Activated naive CD8-positive, alpha-beta T cell treated with anti-CD3 and anti-CD28 coated beads, Interleukin-2, amount 50 U/mL, for 24 hours (primary cell): ENCODE measurements around the gene SERGEF.

ENCODE experiments used
- ATAC-seq: fragments of 150-1000 bp; cut with Tn5 transposase; one replicate; pipeline ENCODE4 v1.10.0; 2021
- DNase-seq: peaks from one replicate; pipeline ENCODE4 v3.0.0; 2021
- H3K27ac Mint-ChIP-seq: one replicate; pipeline ENCODE4 v1.8.0; 2021; ENCODE audit warnings: mild to moderate bottlenecking, mixed read lengths
- H3K27me3 Mint-ChIP-seq: one replicate; pipeline ENCODE4 v1.8.0; 2021; ENCODE audit warnings: mixed read lengths
- H3K36me3 Mint-ChIP-seq: one replicate; pipeline ENCODE4 v1.8.0; 2021; ENCODE audit warnings: low read depth, mixed read lengths
- H3K4me1 Mint-ChIP-seq: one replicate; pipeline ENCODE4 v1.8.0; 2021; ENCODE audit warnings: mixed read lengths
- H3K4me3 Mint-ChIP-seq: one replicate; pipeline ENCODE4 v1.8.0; 2021; ENCODE audit warnings: mild to moderate bottlenecking, moderate library complexity, mixed read lengths
- H3K9me3 Mint-ChIP-seq: one replicate; pipeline ENCODE4 v1.8.0; 2021; ENCODE audit warnings: mixed read lengths

SERGEF gene

DNA sequence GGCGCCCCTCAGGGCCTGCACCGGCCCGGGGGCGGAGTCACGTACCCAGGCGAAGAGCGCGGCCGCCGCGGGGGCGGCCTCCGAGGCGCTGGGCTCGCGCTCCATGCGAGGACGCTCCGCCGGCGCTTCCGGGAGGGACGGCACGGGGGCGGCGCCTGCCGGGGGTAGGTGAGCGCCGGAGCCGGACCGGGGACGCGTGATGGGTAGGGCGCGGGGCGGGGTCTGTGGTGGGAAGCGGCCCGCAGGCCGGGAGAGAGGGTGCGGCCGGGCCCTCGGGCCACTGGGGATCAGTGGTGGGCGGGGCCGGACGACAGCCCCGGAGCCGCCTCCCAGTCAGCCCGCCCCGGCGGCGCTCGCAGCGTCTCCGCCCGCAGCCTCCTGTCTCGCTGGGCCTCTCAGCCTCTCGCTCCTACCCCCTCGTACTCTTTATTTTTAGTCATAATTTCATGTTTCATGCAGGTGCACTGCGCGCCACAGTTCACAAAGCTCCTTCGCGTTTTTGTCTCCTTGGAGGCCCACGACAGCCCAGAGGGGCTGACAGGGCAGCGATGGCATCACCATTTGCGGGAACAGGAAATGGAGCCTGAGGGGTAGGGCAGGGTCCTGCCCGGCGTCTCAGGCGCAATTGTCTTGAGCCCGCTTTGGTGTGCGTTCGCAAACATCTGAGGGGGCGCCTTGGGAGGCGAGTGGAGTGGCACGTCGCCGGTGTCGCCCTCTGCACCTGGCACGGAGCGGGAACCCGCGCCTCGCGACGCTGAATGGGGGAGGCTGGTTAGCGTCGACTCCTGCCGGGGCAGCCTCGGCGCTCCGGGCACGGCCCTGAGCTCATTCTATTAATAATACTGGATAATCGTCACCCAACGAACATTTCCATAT is at the start of gene SERGEF:
Gene SERGEF (minus strand): TSS at position 142 of the 876 bp plus-strand sequence. CDS start 37 bp downstream, at position 105.
- DNase-seq (peak; percentile 95), ATAC-seq (peak; percentile 95)
- Mint-ChIP-seq H3K4me1 (peaks cover 42% of the 10 kb centered on the region), H3K4me3 (peak within 1 kb of the TSS; percentile 85), H3K36me3 (no peaks in the 10 kb centered on the region), H3K27me3 (no peaks in the 10 kb centered on the region), H3K9me3 (no peaks in the 10 kb centered on the region), H3K27ac (peak within 1 kb of the TSS; percentile 95)

DNA sequence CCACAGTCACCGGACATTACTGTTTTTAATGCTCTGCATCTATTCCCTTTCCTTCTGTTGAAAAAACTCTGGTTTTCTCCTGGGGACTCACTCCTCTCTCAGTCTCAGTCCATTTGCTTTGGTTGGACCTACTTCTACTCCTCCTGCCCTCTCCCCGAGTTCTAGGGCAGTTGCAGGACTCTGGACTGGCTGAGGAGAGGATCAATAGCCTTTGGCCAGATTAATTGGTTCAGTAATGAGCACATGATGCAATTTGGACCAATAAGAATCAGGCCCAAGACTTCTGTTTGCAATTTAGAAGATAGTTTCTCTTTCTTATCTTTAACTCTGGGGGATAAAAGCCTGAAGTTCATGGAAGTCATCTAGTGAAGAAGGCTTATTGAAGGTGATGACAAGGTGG is 48.5 kb upstream of the SERGEF start:
- H3K27me3 Mint-ChIP-seq = no peaks in the 10 kb centered on the region
- H3K4me3 Mint-ChIP-seq = no peak overlapping the region
- no peak for ATAC-seq
- no peaks in the 10 kb centered on the region for H3K36me3 Mint-ChIP-seq
- peaks cover 2% of the 10 kb centered on the region for H3K4me1 Mint-ChIP-seq
- DNase-seq = no peak
- H3K9me3 Mint-ChIP-seq = no peaks in the 10 kb centered on the region
- no peak overlapping the region for H3K27ac Mint-ChIP-seq

DNA sequence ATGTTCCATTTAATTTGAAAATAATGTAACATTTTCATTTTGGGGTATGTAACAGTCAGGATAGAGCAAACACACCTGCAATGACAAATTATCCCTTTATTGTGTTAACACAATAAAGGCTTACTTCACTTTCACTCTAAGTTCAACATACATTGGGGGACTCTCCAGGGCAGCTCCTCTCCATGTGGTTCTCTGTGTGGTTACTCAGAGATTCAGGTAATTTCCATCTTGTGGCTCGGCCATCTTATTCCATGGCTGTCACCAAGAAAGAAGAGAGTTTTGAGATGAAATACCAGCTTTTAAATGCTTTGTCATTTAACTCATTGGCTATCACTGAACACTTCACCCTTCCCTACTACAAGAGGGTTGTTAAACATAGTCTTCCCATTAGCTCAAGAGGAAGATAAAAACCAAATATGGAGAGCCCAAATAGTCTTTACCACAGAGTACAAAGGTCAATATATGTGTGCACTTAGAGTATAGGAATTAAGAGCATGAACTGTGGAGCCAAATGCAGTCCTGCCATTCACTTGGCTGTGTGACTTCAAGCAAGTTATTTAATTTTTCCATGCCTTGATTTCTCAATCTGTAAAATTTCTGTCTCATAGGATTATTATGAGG is 43.8 kb upstream of the SERGEF start:
- peaks cover 2% of the 10 kb centered on the region for H3K4me1 Mint-ChIP-seq
- no peak for DNase-seq

DNA sequence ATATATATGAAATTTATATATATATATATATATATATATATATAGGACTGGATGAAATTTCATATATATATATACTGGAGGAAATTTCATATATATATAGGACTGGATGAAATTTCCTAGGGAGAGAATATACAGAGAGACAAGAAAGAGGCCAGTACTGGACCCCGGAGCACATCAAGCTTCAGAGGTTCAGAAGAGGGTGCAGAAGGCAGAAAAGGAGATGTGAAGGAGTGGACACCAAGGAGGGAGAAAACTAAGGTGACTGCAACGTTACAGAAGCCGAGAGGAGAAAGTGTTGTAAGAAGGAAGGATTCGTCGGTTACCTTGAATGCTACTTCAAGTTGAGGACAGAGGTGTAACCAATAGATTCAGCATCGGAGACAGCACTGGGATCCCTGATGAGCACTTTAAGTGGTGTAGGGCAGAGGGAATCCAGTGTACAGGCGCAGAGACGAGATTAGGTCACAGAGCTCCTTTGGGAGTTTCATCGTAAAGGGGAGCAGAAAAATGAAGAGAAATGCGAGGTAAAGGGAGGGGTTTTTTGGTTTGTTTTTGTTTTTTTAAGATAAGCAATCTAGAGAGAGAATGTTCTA is 41.8 kb upstream of the SERGEF start:
- DNase-seq (no peak), ATAC-seq (no peak)
- no peak overlapping the region for H3K4me3 Mint-ChIP-seq
- H3K27ac Mint-ChIP-seq = no peak overlapping the region
- H3K27me3 Mint-ChIP-seq = no peaks in the 10 kb centered on the region
- H3K9me3 Mint-ChIP-seq = no peaks in the 10 kb centered on the region
- H3K36me3 Mint-ChIP-seq = no peaks in the 10 kb centered on the region
- H3K4me1 Mint-ChIP-seq = peaks cover 2% of the 10 kb centered on the region

More for the DNA sequence above, 43.8 kb upstream of the SERGEF start:
- Mint-ChIP-seq H3K27me3 (no peaks in the 10 kb centered on the region), H3K36me3 (no peaks in the 10 kb centered on the region), H3K9me3 (no peaks in the 10 kb centered on the region), H3K4me3 (no peak overlapping the region), H3K27ac (no peak overlapping the region)
- peak; percentile 28 for ATAC-seq

DNA sequence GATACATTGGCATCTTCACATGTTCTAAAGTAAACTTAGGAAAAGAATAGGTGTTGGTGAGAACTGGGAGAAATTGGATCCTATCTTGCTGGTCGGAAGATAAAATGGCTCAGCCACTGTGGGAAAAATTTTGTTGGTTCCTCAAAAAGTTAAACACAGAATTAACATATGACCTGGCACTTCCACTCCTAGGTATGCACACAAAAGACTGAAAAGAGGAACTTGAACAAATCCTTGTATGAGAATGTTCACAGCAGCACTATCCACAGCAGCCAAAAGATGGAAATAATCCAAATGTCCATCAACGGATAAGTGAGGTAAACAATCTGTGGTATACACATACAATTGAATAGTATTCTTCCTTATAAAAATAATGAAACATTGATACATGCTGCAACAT is 38.0 kb upstream of the SERGEF start:
- ATAC-seq = no peak

DNA sequence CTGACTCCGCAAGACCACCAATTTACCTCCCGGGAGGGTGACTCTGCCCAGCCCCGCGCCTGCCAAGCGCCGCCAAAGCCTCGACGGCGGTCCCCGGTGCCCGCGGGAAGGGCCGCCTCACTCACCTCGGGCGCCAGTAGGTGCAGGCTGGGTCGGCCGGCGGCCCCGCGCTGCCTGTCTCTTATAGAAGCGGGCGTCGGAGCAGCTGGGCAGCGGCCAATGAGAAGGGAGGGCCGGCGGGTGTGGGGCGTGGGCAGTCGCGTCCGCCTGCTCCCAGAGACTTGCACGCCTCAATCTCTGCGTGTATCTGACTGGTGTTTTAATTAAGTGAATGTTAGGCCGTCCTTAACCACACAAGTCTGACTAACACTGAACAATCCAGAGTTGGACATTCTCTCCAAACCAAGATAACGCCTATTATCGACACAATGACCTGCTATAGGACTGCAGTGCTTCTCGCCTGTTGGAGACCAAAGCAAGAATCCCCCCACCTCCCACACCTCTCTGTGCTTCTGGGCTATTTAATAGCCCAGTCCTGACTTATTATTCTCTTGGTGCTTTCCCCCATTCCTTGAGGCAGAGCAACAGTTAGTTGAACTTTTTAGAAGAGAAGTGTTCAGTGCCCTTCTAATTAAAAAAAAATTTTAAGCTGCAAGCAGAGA is 33.4 kb upstream of the SERGEF start, which contains the start of gene TPH1:
Gene TPH1 (minus strand): TSS at position 154 of the 662 bp plus-strand sequence. CDS start 5,507 bp downstream, outside the sequence.
- no peak for ATAC-seq
- DNase-seq = no peak
- Mint-ChIP-seq H3K27me3 (peaks cover 35% of the 10 kb centered on the region), H3K4me1 (no peaks in the 10 kb centered on the region), H3K36me3 (no peaks in the 10 kb centered on the region), H3K9me3 (peaks cover 11% of the 10 kb centered on the region), H3K27ac (no peak within 1 kb of the TSS), H3K4me3 (no peak within 1 kb of the TSS)

More for the DNA sequence above, 38.0 kb upstream of the SERGEF start:
- H3K36me3 Mint-ChIP-seq = no peaks in the 10 kb centered on the region
- no peak for DNase-seq
- H3K4me1 Mint-ChIP-seq = no peaks in the 10 kb centered on the region
- H3K9me3 Mint-ChIP-seq = peaks cover 11% of the 10 kb centered on the region
- no peak overlapping the region for H3K4me3 Mint-ChIP-seq
- H3K27ac Mint-ChIP-seq = no peak overlapping the region
- H3K27me3 Mint-ChIP-seq = peaks cover 15% of the 10 kb centered on the region

DNA sequence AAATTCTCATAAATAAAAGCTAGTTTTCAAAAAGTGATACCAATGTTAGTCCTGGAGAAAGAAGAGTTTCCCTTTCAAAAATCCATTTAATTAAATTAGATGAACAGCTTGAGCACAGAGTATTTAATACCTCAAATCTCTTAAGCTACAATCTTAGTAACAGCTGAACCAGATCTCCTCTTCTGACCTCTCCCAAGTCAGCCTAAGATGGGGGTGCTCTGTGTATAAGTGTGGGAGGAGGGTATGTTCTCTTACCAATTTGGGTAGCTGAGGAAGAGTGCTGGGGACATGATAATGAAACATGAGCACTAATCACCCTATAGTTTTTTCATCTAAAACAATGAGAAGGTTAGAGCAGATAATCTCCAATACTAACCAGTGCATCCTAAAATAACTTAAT is 23.6 kb upstream of the SERGEF start:
- Mint-ChIP-seq H3K36me3 (no peaks in the 10 kb centered on the region), H3K4me1 (no peaks in the 10 kb centered on the region), H3K27ac (no peak overlapping the region), H3K4me3 (no peak overlapping the region), H3K27me3 (no peaks in the 10 kb centered on the region), H3K9me3 (no peaks in the 10 kb centered on the region)
- ATAC-seq (no peak), DNase-seq (no peak)

DNA sequence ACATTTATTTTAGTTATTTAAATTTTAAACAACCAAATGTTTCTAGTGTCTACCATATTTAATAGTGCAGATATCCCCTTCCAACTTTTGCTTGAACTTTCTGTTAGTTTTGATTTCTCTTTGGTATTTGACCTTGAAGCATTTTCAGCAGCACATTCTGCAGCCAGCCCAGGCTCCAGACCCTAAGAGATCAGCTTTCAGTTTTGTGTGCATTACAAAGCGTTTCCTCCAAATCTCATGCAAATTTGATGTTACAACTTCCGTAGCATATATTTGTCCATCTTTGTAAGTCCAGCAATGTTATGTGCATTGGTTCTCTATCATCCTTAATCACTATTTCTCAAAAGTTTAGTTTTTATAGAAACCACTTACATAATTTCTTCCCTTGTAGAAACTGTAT is 14.6 kb upstream of the SERGEF start:
- DNase-seq = no peak
- no peaks in the 10 kb centered on the region for H3K9me3 Mint-ChIP-seq
- H3K36me3 Mint-ChIP-seq = peaks cover 2% of the 10 kb centered on the region
- H3K4me3 Mint-ChIP-seq = no peak overlapping the region
- no peaks in the 10 kb centered on the region for H3K27me3 Mint-ChIP-seq
- no peaks in the 10 kb centered on the region for H3K4me1 Mint-ChIP-seq
- H3K27ac Mint-ChIP-seq = no peak overlapping the region
- ATAC-seq = no peak

DNA sequence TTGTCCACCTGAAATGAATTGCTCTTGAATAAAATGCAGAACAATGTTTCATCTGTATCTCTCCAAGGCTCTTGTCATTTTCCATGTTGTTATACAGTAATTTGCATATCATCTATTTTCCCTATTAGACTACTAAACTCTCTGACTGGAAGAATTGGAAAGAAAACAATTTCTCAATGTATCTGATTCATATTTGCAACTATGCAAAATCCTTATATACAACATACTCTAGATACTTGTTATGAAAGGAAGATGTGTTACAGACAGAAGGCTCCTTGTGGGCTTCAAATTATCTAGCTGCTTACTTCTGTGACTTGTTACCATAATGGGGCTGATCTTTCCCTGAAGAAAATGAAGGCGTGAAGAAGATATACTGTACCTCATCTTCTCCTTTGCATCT is 9.6 kb upstream of the SERGEF start:
- Mint-ChIP-seq H3K4me3 (no peak overlapping the region), H3K36me3 (no peaks in the 10 kb centered on the region), H3K9me3 (no peaks in the 10 kb centered on the region), H3K27me3 (no peaks in the 10 kb centered on the region), H3K4me1 (no peaks in the 10 kb centered on the region), H3K27ac (no peak overlapping the region)
- ATAC-seq = no peak
- DNase-seq = no peak

DNA sequence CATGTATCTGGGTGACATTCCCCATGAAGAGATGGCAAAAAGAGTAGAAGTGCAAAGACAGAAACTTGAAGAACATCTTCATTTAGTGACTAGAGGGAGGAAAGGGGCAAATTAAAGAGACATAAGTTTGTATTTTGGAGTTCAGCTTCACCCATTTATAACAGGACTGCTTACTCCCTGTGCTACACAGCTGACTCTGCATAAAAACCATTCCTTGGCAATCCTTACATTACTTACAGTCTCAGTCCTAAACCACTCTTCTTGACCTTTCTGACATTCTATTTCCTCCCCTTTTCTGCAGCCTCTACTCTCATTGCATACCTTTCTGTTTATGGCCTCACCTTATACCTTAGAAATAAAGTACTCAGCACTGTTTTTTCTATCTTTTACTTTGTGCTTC is 6.8 kb upstream of the SERGEF start:
- no peaks in the 10 kb centered on the region for H3K36me3 Mint-ChIP-seq

DNA sequence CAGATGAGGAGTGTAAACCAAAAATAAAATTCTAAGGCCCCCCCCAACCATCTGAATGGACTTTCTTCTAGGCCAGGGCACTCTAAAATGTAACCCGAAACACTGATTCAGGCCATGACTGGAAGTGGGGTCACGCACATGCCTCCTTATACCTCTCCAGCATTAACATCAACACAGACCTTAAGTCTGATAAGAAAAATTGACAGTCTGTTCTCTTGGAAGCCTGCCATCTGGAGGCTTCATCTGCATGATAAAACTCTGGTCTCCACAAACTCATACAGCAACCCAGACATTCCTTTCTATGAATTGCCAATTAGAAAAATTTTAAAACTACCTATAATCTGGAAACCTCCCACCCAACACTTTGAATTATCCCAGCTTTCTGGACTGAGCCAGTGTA is 3.9 kb upstream of the SERGEF start:
- ATAC-seq (no peak), DNase-seq (no peak)
- peaks cover 31% of the 10 kb centered on the region for H3K4me1 Mint-ChIP-seq
- H3K27ac Mint-ChIP-seq = no peak overlapping the region
- no peaks in the 10 kb centered on the region for H3K36me3 Mint-ChIP-seq
- no peaks in the 10 kb centered on the region for H3K9me3 Mint-ChIP-seq
- H3K4me3 Mint-ChIP-seq = no peak overlapping the region
- H3K27me3 Mint-ChIP-seq = no peaks in the 10 kb centered on the region

More for the DNA sequence above, 6.8 kb upstream of the SERGEF start:
- ATAC-seq (no peak), DNase-seq (no peak)
- H3K27ac Mint-ChIP-seq = no peak overlapping the region
- no peaks in the 10 kb centered on the region for H3K9me3 Mint-ChIP-seq
- no peaks in the 10 kb centered on the region for H3K27me3 Mint-ChIP-seq
- H3K4me3 Mint-ChIP-seq = no peak overlapping the region
- peaks cover 9% of the 10 kb centered on the region for H3K4me1 Mint-ChIP-seq

DNA sequence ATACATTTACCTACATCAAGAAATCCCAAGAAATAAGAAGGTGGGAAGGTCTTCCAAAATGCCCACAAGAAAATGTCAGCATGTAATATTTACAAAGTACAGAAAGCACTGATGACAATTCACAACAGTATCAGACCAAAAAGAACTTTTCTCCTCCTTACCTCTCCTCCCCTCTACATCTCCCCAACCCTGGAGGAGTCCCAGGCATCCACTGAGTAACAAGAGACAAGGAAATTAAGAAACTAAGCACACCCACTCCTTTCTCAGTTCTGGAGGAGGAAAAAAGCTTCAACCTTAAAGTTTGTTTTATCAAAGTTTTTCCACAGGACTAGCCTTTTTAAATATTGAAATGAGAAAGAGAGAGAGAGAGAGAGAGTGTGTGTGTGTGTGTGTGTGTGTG is 2.0 kb upstream of the SERGEF start:
- ATAC-seq (no peak), DNase-seq (no peak)
- Mint-ChIP-seq H3K36me3 (no peaks in the 10 kb centered on the region), H3K9me3 (no peaks in the 10 kb centered on the region), H3K4me1 (peaks cover 42% of the 10 kb centered on the region), H3K27me3 (no peaks in the 10 kb centered on the region), H3K4me3 (peak overlapping the region; percentile 18), H3K27ac (peak overlapping the region; percentile 2)

DNA sequence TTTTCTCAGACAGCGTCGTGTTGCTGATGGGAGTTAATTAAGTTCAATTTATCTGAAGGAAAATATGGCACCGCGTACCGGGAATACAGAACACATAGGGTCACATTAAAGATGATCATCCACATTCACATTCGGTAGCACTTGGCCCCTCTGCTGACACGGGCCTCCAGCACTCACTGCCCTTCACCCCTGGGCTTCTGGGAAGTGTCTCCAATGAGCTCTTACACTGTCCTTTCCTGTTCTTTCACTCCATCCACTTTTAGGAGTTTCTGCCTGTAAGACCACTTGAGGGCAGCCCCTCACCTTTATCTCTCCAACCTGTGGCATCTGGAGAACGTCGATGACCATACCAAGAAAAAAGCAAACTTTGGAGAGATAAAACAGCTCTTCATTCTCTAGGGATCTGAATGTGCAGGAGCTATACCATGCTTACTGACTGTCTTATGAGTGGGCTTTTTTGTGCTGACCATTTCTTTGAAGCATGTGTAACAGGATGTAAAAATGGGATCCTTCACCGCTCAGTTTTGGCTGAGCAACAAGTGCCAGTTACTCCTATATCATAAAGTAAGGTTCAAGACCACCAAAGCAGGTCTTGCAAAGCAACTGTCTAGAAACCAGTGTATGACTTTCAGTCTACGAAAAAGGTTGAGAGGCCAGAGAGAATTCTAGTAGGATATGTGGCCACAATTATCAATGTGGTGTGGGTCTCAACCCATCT is 1.1 kb upstream of the SERGEF start:
- DNase-seq (peak; percentile 18), ATAC-seq (no peak)
- H3K36me3 Mint-ChIP-seq = no peaks in the 10 kb centered on the region

More for the DNA sequence above, 1.1 kb upstream of the SERGEF start:
- Mint-ChIP-seq H3K27me3 (no peaks in the 10 kb centered on the region), H3K4me3 (peak overlapping the region; percentile 85), H3K4me1 (peaks cover 42% of the 10 kb centered on the region), H3K9me3 (no peaks in the 10 kb centered on the region), H3K27ac (peak overlapping the region; percentile 95)
